Measurements from ENCODE around the gene FOSB.

FOSB gene

DNA sequence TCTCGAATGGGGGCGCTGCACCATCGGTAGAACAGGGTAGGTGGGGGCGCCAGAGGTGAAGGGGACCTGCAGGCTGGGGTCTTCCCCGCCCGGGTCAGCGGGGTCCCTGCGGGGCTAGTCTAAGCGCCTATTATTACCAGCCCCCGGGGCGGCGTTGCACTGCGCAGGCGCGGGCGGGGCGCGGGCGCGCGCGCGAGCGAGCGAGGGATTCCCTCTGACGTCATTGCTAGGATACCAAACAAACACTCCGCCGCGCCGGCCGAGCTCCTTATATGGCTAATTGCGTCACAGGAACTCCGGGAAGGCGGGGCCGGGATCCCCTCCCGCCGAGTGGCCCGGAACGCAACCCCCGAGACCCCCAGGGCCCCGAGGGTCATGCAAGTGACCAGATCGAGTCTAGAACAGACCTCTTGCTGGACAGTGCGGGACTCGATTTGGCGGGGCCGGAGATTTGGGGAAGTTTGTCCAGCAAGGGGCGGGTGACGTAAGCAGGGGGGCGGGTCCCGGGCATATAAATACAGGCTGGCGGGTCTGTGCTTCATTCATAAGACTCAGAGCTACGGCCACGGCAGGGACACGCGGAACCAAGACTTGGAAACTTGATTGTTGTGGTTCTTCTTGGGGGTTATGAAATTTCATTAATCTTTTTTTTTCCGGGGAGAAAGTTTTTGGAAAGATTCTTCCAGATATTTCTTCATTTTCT, at the start of gene FOSB:
Gene FOSB (plus strand): TSS at position 541 of the 703 bp plus-strand sequence. CDS start 591 bp downstream, outside the sequence.
- Histone ChIP-seq H3K27me3 (ENCODE audit: insufficient read depth, low read length) (peaks cover 45% of the 10 kb centered on the region), H3K9ac (ENCODE audit: low read depth, low read length) (peak within 1 kb of the TSS; percentile 64; the same call in 1 of the 2 replicates), H3K4me3 (ENCODE audit: low read length) (peak within 1 kb of the TSS; percentile 97), H3K36me3 (ENCODE audit: insufficient read depth, low read depth, low read length) (no peaks in the 10 kb centered on the region), H3K9me3 (ENCODE audit: insufficient read depth, low read depth, low read length) (no peaks in the 10 kb centered on the region), H3K4me1 (ENCODE audit: insufficient read depth, low read length) (no peaks in the 10 kb centered on the region), H3K27ac (ENCODE audit: low read length) (no peak within 1 kb of the TSS)

DNA sequence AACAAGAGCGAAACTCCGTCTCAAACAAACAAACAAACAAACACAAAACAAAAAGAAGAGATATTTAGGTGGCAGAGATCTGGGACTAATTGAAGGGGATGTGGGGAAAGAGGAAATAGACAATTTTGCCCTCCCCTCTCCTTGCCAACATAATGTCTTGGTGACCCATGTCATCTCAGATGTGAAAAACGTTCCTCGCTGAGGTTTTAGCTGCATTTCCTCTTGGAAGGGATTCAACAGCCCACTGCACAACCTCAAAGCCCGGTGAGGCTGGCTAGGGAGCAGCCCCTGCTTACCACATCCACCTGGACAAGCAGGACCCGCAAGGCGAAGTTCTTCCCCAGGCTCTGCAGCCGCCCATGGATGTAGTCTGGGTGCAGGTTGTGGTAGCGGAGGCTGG, 49.0 kb upstream of the FOSB start:
- Histone ChIP-seq H3K9me3 (ENCODE audit: insufficient read depth, low read depth, low read length) (no peaks in the 10 kb centered on the region), H3K9ac (ENCODE audit: low read depth, low read length) (no peak overlapping the region), H3K4me3 (ENCODE audit: low read length) (no peak overlapping the region), H3K27me3 (ENCODE audit: insufficient read depth, low read length) (no peaks in the 10 kb centered on the region), H3K36me3 (ENCODE audit: insufficient read depth, low read depth, low read length) (peaks cover 31% of the 10 kb centered on the region), H3K4me1 (ENCODE audit: insufficient read depth, low read length) (no peaks in the 10 kb centered on the region), H3K27ac (ENCODE audit: low read length) (no peak overlapping the region)

DNA sequence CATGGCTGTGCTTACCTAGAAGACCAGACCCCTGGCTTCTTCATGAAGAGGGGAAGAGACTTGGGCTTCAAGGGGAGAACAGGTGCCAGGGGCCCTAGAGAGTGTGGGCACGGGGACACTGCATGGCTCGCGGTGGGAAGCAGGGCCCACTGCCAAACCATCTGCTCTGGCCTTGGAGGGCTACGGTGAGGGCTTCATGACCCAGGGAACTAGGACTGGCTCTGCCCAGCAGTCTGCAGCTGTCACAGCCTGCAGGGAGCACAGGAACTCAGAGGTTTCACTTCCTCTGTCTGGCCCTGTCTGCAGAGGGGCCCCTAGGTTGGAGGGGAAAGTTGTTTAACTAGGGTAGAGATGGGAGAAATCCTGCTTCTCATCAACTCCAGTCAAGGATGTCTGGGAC, 48.4 kb upstream of the FOSB start:
- Histone ChIP-seq H3K27me3 (ENCODE audit: insufficient read depth, low read length) (no peaks in the 10 kb centered on the region), H3K4me1 (ENCODE audit: insufficient read depth, low read length) (no peaks in the 10 kb centered on the region; the same call in 1 of the 2 replicates), H3K27ac (ENCODE audit: low read length) (no peak overlapping the region), H3K4me3 (ENCODE audit: low read length) (no peak overlapping the region), H3K9ac (ENCODE audit: low read depth, low read length) (no peak overlapping the region), H3K36me3 (ENCODE audit: insufficient read depth, low read depth, low read length) (peaks cover 26% of the 10 kb centered on the region), H3K9me3 (ENCODE audit: insufficient read depth, low read depth, low read length) (no peaks in the 10 kb centered on the region)

DNA sequence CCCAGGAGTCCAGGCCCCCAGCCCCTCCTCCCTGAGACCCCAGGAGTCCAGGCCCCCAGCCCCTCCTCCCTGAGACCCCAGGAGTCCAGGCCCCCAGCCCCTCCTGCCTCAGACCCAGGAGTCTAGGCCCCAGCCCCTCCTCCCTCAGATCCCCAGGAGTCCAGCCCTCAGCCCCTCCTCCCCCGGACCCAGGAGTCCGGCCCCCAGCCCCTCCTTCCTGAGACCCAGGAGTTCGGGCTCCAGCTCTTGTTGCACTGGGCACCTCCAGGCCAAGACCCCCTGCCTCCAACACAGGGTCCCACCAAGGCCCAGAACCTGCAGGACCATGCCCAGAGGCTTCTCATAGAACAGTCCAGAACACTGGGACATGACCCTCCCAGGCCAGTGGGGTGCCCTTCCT, 47.9 kb upstream of the FOSB start:
- Histone ChIP-seq H3K9ac (ENCODE audit: low read depth, low read length) (no peak overlapping the region), H3K27ac (ENCODE audit: low read length) (no peak overlapping the region), H3K4me3 (ENCODE audit: low read length) (no peak overlapping the region), H3K36me3 (ENCODE audit: insufficient read depth, low read depth, low read length) (peaks cover 21% of the 10 kb centered on the region), H3K27me3 (ENCODE audit: insufficient read depth, low read length) (no peaks in the 10 kb centered on the region), H3K9me3 (ENCODE audit: insufficient read depth, low read depth, low read length) (no peaks in the 10 kb centered on the region), H3K4me1 (ENCODE audit: insufficient read depth, low read length) (no peaks in the 10 kb centered on the region; the same call in 1 of the 2 replicates)

DNA sequence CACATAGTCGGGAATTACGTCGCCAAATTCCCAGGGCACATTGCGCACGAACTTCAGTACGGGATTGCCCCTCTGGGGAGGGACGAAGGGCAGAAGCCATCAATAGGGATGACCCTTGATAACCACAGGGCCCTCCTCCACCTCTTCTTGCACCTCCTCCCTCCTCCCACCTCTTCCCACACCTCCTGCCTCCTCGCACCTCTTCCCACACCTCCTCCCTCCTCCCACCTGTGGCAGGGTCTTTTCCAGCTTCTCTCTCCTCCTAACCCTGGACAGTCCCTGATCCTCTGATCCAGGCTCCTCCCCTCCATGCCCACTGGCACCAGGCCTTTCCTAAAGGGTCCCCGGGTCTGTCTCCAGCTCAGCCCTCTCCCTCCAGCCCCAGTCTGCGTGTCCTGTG, 47.4 kb upstream of the FOSB start:
- Histone ChIP-seq H3K27ac (ENCODE audit: low read length) (no peak overlapping the region), H3K27me3 (ENCODE audit: insufficient read depth, low read length) (no peaks in the 10 kb centered on the region), H3K9ac (ENCODE audit: low read depth, low read length) (no peak overlapping the region)

DNA sequence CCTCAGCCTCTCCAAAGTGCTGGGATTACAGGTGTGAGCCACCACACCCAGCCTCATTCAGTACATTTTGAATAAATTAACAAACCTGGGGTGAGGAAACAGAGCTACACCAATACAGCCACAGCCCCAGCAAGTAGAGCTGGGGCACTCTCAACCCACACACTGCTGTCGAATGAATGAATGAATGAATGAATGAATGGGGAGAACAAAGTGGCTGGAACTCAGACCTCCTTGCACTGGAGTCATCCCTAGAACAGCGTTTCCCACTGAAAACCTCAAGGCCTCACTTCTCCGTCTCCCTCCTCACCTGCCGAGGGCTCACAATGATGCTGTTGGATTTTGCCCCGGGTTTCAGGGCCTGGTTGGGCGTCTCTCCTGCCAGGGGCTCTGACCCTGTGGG, 46.9 kb upstream of the FOSB start:
- H3K9me3 ChIP-seq (ENCODE audit: insufficient read depth, low read depth, low read length), result no peaks in the 10 kb centered on the region
- no peak overlapping the region for H3K9ac ChIP-seq (ENCODE audit: low read depth, low read length)
- H3K27ac ChIP-seq (ENCODE audit: low read length), result no peak overlapping the region
- no peak overlapping the region for H3K4me3 ChIP-seq (ENCODE audit: low read length)
- no peaks in the 10 kb centered on the region; the same call in 1 of the 2 replicates for H3K4me1 ChIP-seq (ENCODE audit: insufficient read depth, low read length)
- H3K36me3 ChIP-seq (ENCODE audit: insufficient read depth, low read depth, low read length), result peaks cover 18% of the 10 kb centered on the region
- no peaks in the 10 kb centered on the region for H3K27me3 ChIP-seq (ENCODE audit: insufficient read depth, low read length)

More for the DNA sequence above, 47.4 kb upstream of the FOSB start:
- peaks cover 21% of the 10 kb centered on the region for H3K36me3 ChIP-seq (ENCODE audit: insufficient read depth, low read depth, low read length)
- no peaks in the 10 kb centered on the region for H3K9me3 ChIP-seq (ENCODE audit: insufficient read depth, low read depth, low read length)
- no peaks in the 10 kb centered on the region; the same call in 1 of the 2 replicates for H3K4me1 ChIP-seq (ENCODE audit: insufficient read depth, low read length)
- H3K4me3 ChIP-seq (ENCODE audit: low read length), result no peak overlapping the region

DNA sequence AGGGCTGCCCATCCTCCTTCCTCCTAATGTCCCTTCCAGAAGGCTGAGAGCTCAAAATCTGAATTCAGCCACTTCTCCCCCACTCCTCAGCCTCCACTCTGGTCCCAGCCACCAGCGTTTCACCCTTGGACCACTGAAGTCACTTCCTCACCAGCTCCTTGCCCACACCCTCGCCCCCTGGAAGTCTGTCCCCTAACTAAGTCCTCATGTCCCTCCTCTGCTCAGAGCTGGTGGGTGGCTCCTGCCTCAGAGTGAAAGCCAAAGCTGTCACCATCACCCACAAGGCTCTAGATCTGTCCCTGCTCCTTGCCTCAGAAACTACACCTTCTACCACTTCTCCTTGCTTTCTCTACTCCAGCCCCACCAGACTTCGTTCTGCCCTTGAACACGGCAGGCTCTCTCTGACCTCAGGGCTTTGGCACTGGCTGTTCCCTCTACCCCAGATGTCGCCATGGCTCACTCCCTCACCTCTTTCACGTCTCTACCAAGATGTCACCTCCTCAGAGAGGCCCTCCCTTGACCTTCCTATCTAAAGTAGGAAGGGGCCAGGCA, 45.8 kb upstream of the FOSB start:
- no peak overlapping the region for H3K27ac ChIP-seq (ENCODE audit: low read length)
- no peaks in the 10 kb centered on the region for H3K27me3 ChIP-seq (ENCODE audit: insufficient read depth, low read length)
- H3K9ac ChIP-seq (ENCODE audit: low read depth, low read length), result no peak overlapping the region
- H3K9me3 ChIP-seq (ENCODE audit: insufficient read depth, low read depth, low read length), result no peaks in the 10 kb centered on the region
- H3K4me1 ChIP-seq (ENCODE audit: insufficient read depth, low read length), result no peaks in the 10 kb centered on the region; the same call in 1 of the 2 replicates
- H3K4me3 ChIP-seq (ENCODE audit: low read length), result no peak overlapping the region
- H3K36me3 ChIP-seq (ENCODE audit: insufficient read depth, low read depth, low read length), result peaks cover 18% of the 10 kb centered on the region

DNA sequence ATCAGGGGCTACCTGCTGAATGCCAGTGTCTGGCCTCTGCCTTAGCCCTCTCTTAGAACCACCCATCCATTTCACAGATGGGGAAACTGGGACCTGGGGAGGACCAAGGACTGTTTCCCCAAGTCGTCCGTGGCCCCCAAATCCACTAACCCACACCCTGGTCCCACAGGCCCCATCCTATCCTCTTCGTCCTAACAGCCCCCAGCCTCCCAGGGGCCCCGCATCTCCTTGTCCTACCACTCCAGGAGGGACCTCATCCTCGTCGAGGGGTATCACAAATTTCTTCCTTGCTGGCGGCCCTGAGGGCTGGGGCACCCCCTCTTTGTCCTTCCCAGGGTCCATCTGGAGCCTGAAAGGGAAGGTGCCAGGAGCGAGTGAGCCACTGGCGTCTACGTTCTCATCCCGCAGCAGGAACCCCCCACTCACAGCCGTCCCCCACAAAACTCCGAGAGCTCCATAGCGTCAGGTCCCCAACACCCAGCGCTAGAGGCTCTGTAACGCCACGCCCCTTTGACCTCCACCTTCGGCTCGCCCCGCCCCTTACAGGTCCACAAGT, 44.7 kb upstream of the FOSB start:
- Histone ChIP-seq H3K4me1 (ENCODE audit: insufficient read depth, low read length) (no peaks in the 10 kb centered on the region; the same call in 1 of the 2 replicates), H3K27ac (ENCODE audit: low read length) (no peak overlapping the region), H3K9me3 (ENCODE audit: insufficient read depth, low read depth, low read length) (no peaks in the 10 kb centered on the region), H3K9ac (ENCODE audit: low read depth, low read length) (peak overlapping the region; percentile 78; the same call in 1 of the 2 replicates), H3K36me3 (ENCODE audit: insufficient read depth, low read depth, low read length) (peaks cover 7% of the 10 kb centered on the region; the same call in 1 of the 2 replicates), H3K27me3 (ENCODE audit: insufficient read depth, low read length) (peaks cover under 1% of the 10 kb centered on the region; the same call in 1 of the 2 replicates), H3K4me3 (ENCODE audit: low read length) (peak overlapping the region; percentile 85)

DNA sequence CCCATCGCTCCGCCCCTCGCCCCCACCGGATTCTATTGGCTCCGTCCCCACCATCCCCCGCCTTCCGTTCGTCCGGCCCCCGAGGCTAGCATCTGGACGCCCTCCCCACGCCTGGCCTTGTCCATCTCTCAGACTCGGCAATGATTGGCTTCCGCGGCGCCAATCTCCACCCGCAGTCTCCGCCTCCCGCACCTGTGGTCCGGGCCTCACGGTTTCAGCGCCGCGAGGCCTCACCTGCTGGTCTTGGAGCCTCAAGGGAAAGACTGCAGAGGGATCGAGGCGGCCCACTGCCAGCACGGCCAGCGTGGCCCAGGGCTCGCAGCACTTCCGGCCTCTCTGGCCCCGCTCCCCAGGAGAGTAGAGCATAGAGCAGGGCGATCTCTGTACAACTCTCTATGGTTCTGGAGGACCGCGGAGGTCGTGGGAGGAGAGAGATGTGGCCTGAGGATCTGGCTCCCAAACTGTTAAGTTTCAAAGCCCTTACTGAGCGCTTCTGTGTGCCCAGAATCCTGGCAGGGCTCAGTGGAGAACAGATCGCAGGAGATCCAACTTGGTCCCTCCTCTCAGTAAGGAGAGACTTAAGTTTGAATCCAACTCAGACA, 44.1 kb upstream of the FOSB start, which contains the start of gene ERCC1:
Gene ERCC1 (minus strand): TSS at position 329 of the 602 bp plus-strand sequence. CDS start 543 bp downstream, outside the sequence.
- peaks cover 5% of the 10 kb centered on the region; the same call in 1 of the 2 replicates for H3K27me3 ChIP-seq (ENCODE audit: insufficient read depth, low read length)
- H3K4me1 ChIP-seq (ENCODE audit: insufficient read depth, low read length), result no peaks in the 10 kb centered on the region; the same call in 1 of the 2 replicates
- H3K36me3 ChIP-seq (ENCODE audit: insufficient read depth, low read depth, low read length), result peaks cover 6% of the 10 kb centered on the region; the same call in 1 of the 2 replicates
- H3K4me3 ChIP-seq (ENCODE audit: low read length), result peak within 1 kb of the TSS; percentile 85
- H3K27ac ChIP-seq (ENCODE audit: low read length), result peak within 1 kb of the TSS; percentile 70
- no peaks in the 10 kb centered on the region for H3K9me3 ChIP-seq (ENCODE audit: insufficient read depth, low read depth, low read length)
- H3K9ac ChIP-seq (ENCODE audit: low read depth, low read length), result peak within 1 kb of the TSS; percentile 89

DNA sequence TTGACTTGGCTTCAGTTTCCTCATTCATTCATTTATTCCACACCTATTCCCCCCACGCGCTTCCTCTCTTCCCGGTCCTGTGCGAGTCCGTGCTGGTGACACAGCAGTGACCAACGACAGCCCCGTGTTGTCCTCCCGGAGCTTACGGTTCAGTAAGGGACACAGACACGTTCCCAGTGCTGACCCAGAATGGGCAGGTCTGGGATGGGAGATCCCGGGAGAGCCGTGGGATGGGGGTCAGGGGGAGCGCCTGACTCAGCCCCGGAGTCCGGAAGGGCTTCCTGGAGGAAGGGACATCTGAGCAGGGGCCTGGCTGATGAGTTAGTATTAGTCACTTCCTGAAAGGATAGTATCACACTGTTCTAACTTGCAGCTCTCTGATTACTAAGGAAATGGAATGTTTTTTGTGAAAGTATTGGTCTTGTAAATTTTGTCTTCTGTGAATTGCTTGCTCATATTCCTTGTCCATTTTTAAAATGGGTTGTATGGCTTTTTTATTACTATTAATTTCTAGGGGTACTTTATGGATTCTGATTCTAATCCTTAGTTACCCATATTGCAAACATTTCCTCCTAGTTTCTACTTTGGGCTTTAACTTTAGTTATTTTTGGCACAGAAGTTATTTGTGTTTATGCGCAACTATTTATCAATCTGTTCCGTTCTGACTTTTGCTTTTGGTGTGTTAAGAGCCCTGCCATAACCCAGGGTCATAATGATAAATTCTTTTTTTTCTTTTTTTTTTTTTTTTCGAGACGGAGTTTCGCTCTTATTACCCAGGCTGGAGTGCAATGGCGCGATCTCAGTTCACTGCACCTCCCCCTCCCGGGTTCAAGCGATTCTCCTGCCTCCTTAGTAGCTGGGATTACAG, 43.4 kb upstream of the FOSB start:
- peak overlapping the region; percentile 70 for H3K27ac ChIP-seq (ENCODE audit: low read length)
- no peaks in the 10 kb centered on the region for H3K9me3 ChIP-seq (ENCODE audit: insufficient read depth, low read depth, low read length)
- H3K27me3 ChIP-seq (ENCODE audit: insufficient read depth, low read length), result peaks cover 5% of the 10 kb centered on the region; the same call in 1 of the 2 replicates
- no peaks in the 10 kb centered on the region; the same call in 1 of the 2 replicates for H3K4me1 ChIP-seq (ENCODE audit: insufficient read depth, low read length)
- 0 out of 2 replicates have a peak, but pooled peaks cover 6% of the 10 kb centered on the region for H3K36me3 ChIP-seq (ENCODE audit: insufficient read depth, low read depth, low read length)
- peak overlapping the region; percentile 85 for H3K4me3 ChIP-seq (ENCODE audit: low read length)
- peak overlapping the region; percentile 89 for H3K9ac ChIP-seq (ENCODE audit: low read depth, low read length)
